NCI-H1092 treated with DMSO at 0.1 percent for 48 hours (cell line): ENCODE measurements around the gene SHROOM1.
"Not testable (repeated sequence)": the region's sequence is repeated elsewhere in the genome, so short reads cannot be mapped to it uniquely, and the experiment has no call there.

Source experiments
- DNase-seq: peaks from one replicate; lab custom pipeline; 2025; lab: John Stamatoyannopoulos, UW

The SHROOM1 gene

GRCh38 chr5:132830436-132831094 is at the start of gene SHROOM1:
TSS of gene SHROOM1 (minus strand) at chr5:132830647. CDS start at chr5:132826140, 4,507 bp downstream.
- peak; percentile 8 for DNase-seq

GRCh38 chr5:132877938-132878337 is 47.5 kb upstream of the SHROOM1 start:
- no peak for DNase-seq

GRCh38 chr5:132877466-132877865 is 47.0 kb upstream of the SHROOM1 start:
- DNase-seq, result no peak

- DNase-seq, result no peak
These were observed 45.7 kb upstream of the SHROOM1 start for GRCh38 chr5:132876020-132876759.

- no peak for DNase-seq
These were observed 43.5 kb upstream of the SHROOM1 start for GRCh38 chr5:132873930-132874271.

- no peak for DNase-seq
These were observed 42.9 kb upstream of the SHROOM1 start, which contains the start of gene LEAP2 for GRCh38 chr5:132873119-132873929. TSS of gene LEAP2 (plus strand) at chr5:132873668. CDS start at chr5:132873695, 27 bp downstream.

- no peak for DNase-seq
These were observed 42.3 kb upstream of the SHROOM1 start for GRCh38 chr5:132872788-132873118.

- DNase-seq, result no peak
These were observed 41.2 kb upstream of the SHROOM1 start for GRCh38 chr5:132871459-132872284.

- DNase-seq, result no peak
These were observed 40.4 kb upstream of the SHROOM1 start for GRCh38 chr5:132870801-132871200.

- no peak for DNase-seq
These were observed 38.3 kb upstream of the SHROOM1 start for GRCh38 chr5:132868754-132869153.

GRCh38 chr5:132867046-132867451 is 36.6 kb upstream of the SHROOM1 start:
- DNase-seq, result no peak

GRCh38 chr5:132866342-132867045 is 36.0 kb upstream of the SHROOM1 start, which contains the start of the genes GDF9 and UQCRQ:
TSS of gene GDF9 (minus strand) at chr5:132866469. CDS start at chr5:132864533, 1,936 bp downstream.
TSS of gene UQCRQ (plus strand) at chr5:132866642. CDS start at chr5:132866882, 240 bp downstream.
- DNase-seq, result peak; percentile 95

- no peak for DNase-seq
These were observed 35.4 kb upstream of the SHROOM1 start for GRCh38 chr5:132865668-132866341.

GRCh38 chr5:132860742-132861141 is 30.3 kb upstream of the SHROOM1 start:
- no peak for DNase-seq

- DNase-seq, result no peak
These were observed 29.5 kb upstream of the SHROOM1 start for GRCh38 chr5:132859889-132860437.

- no peak for DNase-seq
These were observed 25.6 kb upstream of the SHROOM1 start for GRCh38 chr5:132856011-132856410.

- not testable (repeated sequence) for DNase-seq
These were observed 24.5 kb upstream of the SHROOM1 start for GRCh38 chr5:132854992-132855391.

- no peak for DNase-seq
These were observed 23.9 kb upstream of the SHROOM1 start for GRCh38 chr5:132854301-132854700.

GRCh38 chr5:132853790-132854189 is 23.3 kb upstream of the SHROOM1 start:
- no peak for DNase-seq

GRCh38 chr5:132853323-132853722 is 22.9 kb upstream of the SHROOM1 start:
- DNase-seq, result no peak
